Panc1 (cell line): ENCODE results near the gene PCBD2. TPM values are rescaled to one million over a fixed set of nuclear protein-coding genes. Genes with fewer than 3 reads are reported as not detected.

Source experiments
- ATAC-seq: fragments of 200-7000 bp; cut with Tn5 transposase; 2 replicates; pipeline ENCODE4 v1.9.1; 2020; ENCODE audit warnings: mild to moderate bottlenecking, moderate library complexity
- BruUV-seq: library from RNA; stranded (reverse); fragments of 400-500 nt; replicated peaks from 2 replicates; lab custom pipeline; 2021; lab: Mats Ljungman, UMichigan
- CTCF ChIA-PET: fragments of 300-600 bp; sonication (Branson Sonifier 250); formaldehyde crosslinking; loops from one replicate; lab custom pipeline; 2022; ENCODE audit warnings: antibody characterized with exemption; lab: Charles Lee
- POLR2A ChIA-PET: fragments of 300-600 bp; sonication (Branson Sonifier 250); formaldehyde crosslinking; loops from one replicate; lab custom pipeline; 2022; ENCODE audit warnings: antibody characterized with exemption; lab: Charles Lee
- DNase-seq: peaks from one replicate; pipeline ENCODE4 v3.0.0-alpha.2; 2010; ENCODE audit warnings: low read depth, low spot score
- H3K27ac ChIP-seq: 2 replicates; pipeline ENCODE4 v1.5.1; 2011; ENCODE audit warnings: mild to moderate bottlenecking, low read length, inconsistent platforms
- H3K27me3 ChIP-seq: fragments of 200-500 bp; sonication (Bioruptor generic); 2 replicates; pipeline ENCODE4 v1.6.0; 2014; ENCODE audit warnings: low read length, inconsistent platforms; ENCODE audit not compliant: control insufficient read depth, insufficient read depth
- H3K36me3 ChIP-seq: fragments of 200-500 bp; sonication (Bioruptor generic); 2 replicates; pipeline ENCODE4 v1.5.1; 2014; ENCODE audit warnings: inconsistent platforms, mild to moderate bottlenecking, low read length, moderate library complexity; ENCODE audit not compliant: control insufficient read depth, insufficient read depth
- H3K4me1 ChIP-seq: 2 replicates; pipeline ENCODE4 v1.5.1; 2011; ENCODE audit warnings: inconsistent platforms, mild to moderate bottlenecking, low read length, moderate library complexity; ENCODE audit not compliant: control insufficient read depth, insufficient read depth
- H3K4me3 ChIP-seq, 2 experiments: 2 replicates each; pipeline ENCODE4 v1.5.1; 2011 to 2012; ENCODE audit warnings: low read depth in 2 of 2, low read length in 2 of 2, mild to moderate bottlenecking in 2 of 2, inconsistent platforms in 1 of 2, moderate library complexity in 1 of 2
- H3K9me3 ChIP-seq: fragments of 200-500 bp; sonication (Bioruptor generic); 2 replicates; pipeline ENCODE4 v1.5.1; 2014; ENCODE audit warnings: low read depth, mild to moderate bottlenecking, inconsistent platforms, low read length, moderate library complexity; ENCODE audit not compliant: control insufficient read depth, insufficient read depth
- CTCF ChIP-seq: fragments of 450-650 bp; IDR thresholded peaks from 2 replicates; pipeline ENCODE4 v1.5.1; 2017; ENCODE audit warnings: mild to moderate bottlenecking
- POLR2AphosphoS5 ChIP-seq: IDR thresholded peaks from 2 replicates; pipeline ENCODE4 v1.6.1; 2012; ENCODE audit warnings: mild to moderate bottlenecking, low read depth, low read length, moderate library complexity
- REST ChIP-seq, 2 experiments: IDR thresholded peaks; 2 replicates each; pipeline ENCODE4 v1.6.1; 2011 to 2012; ENCODE audit warnings: low read depth in 2 of 2, control low read depth in 1 of 2, low read length in 1 of 2, mild to moderate bottlenecking in 1 of 2, moderate library complexity in 1 of 2; ENCODE audit not compliant: insufficient read depth in 1 of 2
- SIN3A ChIP-seq: IDR thresholded peaks from 2 replicates; pipeline ENCODE4 v1.6.1; 2012; ENCODE audit warnings: low read depth, mild to moderate bottlenecking, low read length, moderate library complexity, borderline replicate concordance; ENCODE audit not compliant: insufficient read depth
- TCF7L2 ChIP-seq: IDR thresholded peaks from 2 replicates; pipeline ENCODE4 v1.6.1; 2011; ENCODE audit warnings: mild to moderate bottlenecking, low read depth, low read length, inconsistent platforms
- in situ Hi-C: cut with HindIII; loops from 2 replicates; pipeline ENCODE4 v1.10.0; 2016; ENCODE audit warnings: low sequenced_read_pairs, low pct_unique_long_range_greater_than_20kb
- intact Hi-C: fragments of 100-400 bp; cut with micrococcal nuclease; formaldehyde crosslinking; loops from one replicate; pipeline ENCODE4 v1.10.0; 2022; ENCODE audit not compliant: unreplicated experiment
- total RNA-seq: library from RNA; stranded (reverse); gene quantifications from one replicate; pipeline ENCODE4 v1.2.1, GENCODE V29; 2021; ENCODE audit not compliant: unreplicated experiment

PCBD2 gene
- total RNA-seq, 1 experiment from 2014 or later, result 19.8 TPM

GRCh38 chr5:134938030-134938429 lies 33.1 kb downstream of the PCBD2 start:
- Histone ChIP-seq H3K9me3 (no peaks in the 10 kb centered on the region), H3K36me3 (peaks cover 15% of the 10 kb centered on the region), H3K4me1 (no peaks in the 10 kb centered on the region), H3K27ac (no peak overlapping the region), H3K27me3 (no peaks in the 10 kb centered on the region), H3K4me3 (no peak overlapping the region)
- intact Hi-C loops, result no loop called here
- DNase-seq (no peak), ATAC-seq (no peak)
- in situ Hi-C loops, result no loop called here
- ChIA-PET CTCF (no interaction called here), POLR2A (no interaction called here)
- no peak for TF ChIP-seq POLR2AphosphoS5
- TF ChIP-seq CTCF, result no peak
- TF ChIP-seq TCF7L2, result no peak
- TF ChIP-seq SIN3A, result no peak
- TF ChIP-seq REST (IDR thresholded peaks at IDR 0.05; ENCODE audit: insufficient read depth in 1 of 2, low read depth in 2 of 2, low read length in 1 of 2), result no peak
- BruUV-seq, result no TSS peak

GRCh38 chr5:134939500-134939899 lies 34.6 kb downstream of the PCBD2 start:
- in situ Hi-C loops, result no loop called here
- BruUV-seq, result no TSS peak
- no peak for DNase-seq
- no peaks in the 10 kb centered on the region for H3K4me1 ChIP-seq
- H3K9me3 ChIP-seq, result no peaks in the 10 kb centered on the region
- TF ChIP-seq SIN3A (no peak), POLR2AphosphoS5 (no peak), CTCF (no peak), REST (IDR thresholded peaks at IDR 0.05; ENCODE audit: insufficient read depth in 1 of 2, low read depth in 2 of 2, low read length in 1 of 2) (no peak), TCF7L2 (no peak)
- ChIA-PET POLR2A (no interaction called here), CTCF (no interaction called here)
- no peaks in the 10 kb centered on the region for H3K27me3 ChIP-seq
- peaks cover 15% of the 10 kb centered on the region for H3K36me3 ChIP-seq
- no peak for ATAC-seq
- H3K27ac ChIP-seq, result no peak overlapping the region
- H3K4me3 ChIP-seq, result no peak overlapping the region
- intact Hi-C loops, result no loop called here
